HepG2 (cell line): ENCODE measurements around the gene PPP4R2. TPM values are rescaled to one million over a fixed set of nuclear protein-coding genes. Genes with fewer than 3 reads are reported as not detected.

Source experiments
- ATF7 ChIP-seq, 2 experiments: fragments of 450-650 bp in 1 of 2; sonication (generic) in 1 of 2; formaldehyde crosslinking in 1 of 2; IDR thresholded peaks; 2 replicates each; pipeline versions ENCODE4 v1.4.0 to v1.6.1; 2016 to 2020; ENCODE audit warnings: antibody characterized with exemption in 1 of 2, mild to moderate bottlenecking in 1 of 2, missing genetic modification reagents in 1 of 2
- ELK4 ChIP-seq: sonication (generic); formaldehyde crosslinking; IDR thresholded peaks from 2 replicates; pipeline ENCODE4 v1.9.0; 2021; ENCODE audit warnings: missing genetic modification reagents, borderline replicate concordance
- FIP1L1 ChIP-seq: fragments of 200-400 bp; formaldehyde crosslinking; IDR thresholded peaks from 2 replicates; pipeline ENCODE4 v1.6.1; 2018; ENCODE audit warnings: low read depth, mild to moderate bottlenecking, low read length, moderate library complexity, borderline replicate concordance; ENCODE audit not compliant: insufficient read depth
- GATAD1 ChIP-seq: IDR thresholded peaks from 2 replicates; pipeline ENCODE4 v1.6.1; 2016; ENCODE audit warnings: missing genetic modification reagents, missing compliant biosample characterization
- HIVEP1 ChIP-seq: sonication (generic); formaldehyde crosslinking; IDR thresholded peaks from 2 replicates; pipeline ENCODE4 v1.4.0; 2020; ENCODE audit warnings: mild to moderate bottlenecking, missing genetic modification reagents
- HNF4A ChIP-seq: sonication (generic); formaldehyde crosslinking; IDR thresholded peaks from 2 replicates; pipeline ENCODE4 v1.4.0; 2020; ENCODE audit warnings: missing genetic modification reagents
- HNF4G ChIP-seq, 2 experiments: sonication (generic) in 1 of 2; formaldehyde crosslinking in 1 of 2; IDR thresholded peaks; 2 replicates each; pipeline versions ENCODE4 v1.4.0 to v1.6.1; 2011 to 2020; ENCODE audit warnings: borderline replicate concordance in 2 of 2, low read depth in 2 of 2, mild to moderate bottlenecking in 2 of 2, low read length in 1 of 2, missing genetic modification reagents in 1 of 2, moderate library complexity in 1 of 2
- KLF16 ChIP-seq, 2 experiments: sonication (generic) in 1 of 2; formaldehyde crosslinking in 1 of 2; IDR thresholded peaks; 2 replicates each; pipeline versions ENCODE4 v1.6.1 to v1.8.0; 2016 to 2023; ENCODE audit warnings: missing genetic modification reagents in 2 of 2, missing compliant biosample characterization in 1 of 2
- KLF9 ChIP-seq: IDR thresholded peaks from 2 replicates; pipeline ENCODE4 v1.6.1; 2016; ENCODE audit warnings: low read depth
- MTF1 ChIP-seq: sonication (generic); formaldehyde crosslinking; IDR thresholded peaks from 2 replicates; pipeline ENCODE4 v1.5.0; 2020; ENCODE audit warnings: missing genetic modification reagents
- MYNN ChIP-seq: sonication (generic); formaldehyde crosslinking; IDR thresholded peaks from 2 replicates; pipeline ENCODE4 v1.4.0; 2020; ENCODE audit warnings: mild to moderate bottlenecking, low read depth, missing genetic modification reagents
- SETDB1 ChIP-seq: sonication (generic); formaldehyde crosslinking; IDR thresholded peaks from 2 replicates; pipeline ENCODE4 v1.5.1; 2020; ENCODE audit warnings: missing genetic modification reagents, mild to moderate bottlenecking, borderline replicate concordance
- U2AF2 ChIP-seq: fragments of 200-400 bp; formaldehyde crosslinking; IDR thresholded peaks from 2 replicates; pipeline ENCODE4 v1.6.1; 2017; ENCODE audit warnings: low read depth, mild to moderate bottlenecking, low read length
- USF2 ChIP-seq, 2 experiments: sonication (generic) in 1 of 2; formaldehyde crosslinking in 1 of 2; IDR thresholded peaks; 2 replicates each; pipeline versions ENCODE4 v1.5.1 to v1.6.1; 2011 to 2020; ENCODE audit warnings: borderline replicate concordance in 1 of 2, low read depth in 1 of 2, low read length in 1 of 2, mild to moderate bottlenecking in 1 of 2, missing genetic modification reagents in 1 of 2, moderate library complexity in 1 of 2
- ZMYM4 ChIP-seq: sonication (generic); formaldehyde crosslinking; IDR thresholded peaks from 2 replicates; pipeline ENCODE4 v1.8.1; 2023; ENCODE audit warnings: mild to moderate bottlenecking, missing genetic modification reagents
- ZNF296 ChIP-seq: sonication (generic); formaldehyde crosslinking; conservative IDR thresholded peaks from 2 replicates; pipeline ENCODE4 v1.5.0; 2020; ENCODE audit warnings: mild to moderate bottlenecking, missing genetic modification reagents
- ZNF326 ChIP-seq: sonication (generic); formaldehyde crosslinking; IDR thresholded peaks from 2 replicates; pipeline ENCODE4 v1.4.0; 2020; ENCODE audit warnings: missing genetic modification reagents, borderline replicate concordance
- ZNF503 ChIP-seq: sonication (generic); formaldehyde crosslinking; IDR thresholded peaks from 2 replicates; pipeline ENCODE4 v1.4.0; 2020; ENCODE audit warnings: missing genetic modification reagents
- ZNF547 ChIP-seq: sonication (generic); formaldehyde crosslinking; IDR thresholded peaks from 2 replicates; pipeline ENCODE4 v1.5.1; 2020; ENCODE audit warnings: mild to moderate bottlenecking, missing genetic modification reagents
- ZNF569 ChIP-seq: sonication (generic); formaldehyde crosslinking; IDR thresholded peaks from 2 replicates; pipeline ENCODE4 v1.5.0; 2020; ENCODE audit warnings: mild to moderate bottlenecking, missing genetic modification reagents, moderate library complexity, borderline replicate concordance
- polyA plus RNA-seq, 8 experiments: library from polyadenylated mRNA; depleted of rRNA in 3 of 8; stranded (reverse) in 7 of 8; unstranded in 1 of 8; fragments of >200 nt; fragmentation: Illumina TruSeq in 4 of 8; extraction: Trizol in 4 of 8; gene quantifications; 2 replicates each; pipeline versions ENCODE4 v1.2.1 to v1.2.3, GENCODE V29; 2011 to 2016; ENCODE audit warnings: low read depth in 4 of 8, missing spikeins in 1 of 8, mixed read lengths in 1 of 8; ENCODE audit not compliant: insufficient read depth in 1 of 8
- total RNA-seq, 5 experiments: library from RNA; depleted of rRNA; stranded (reverse); fragments of >200 nt; fragmentation: Illumina TruSeq; extraction: Trizol; gene quantifications; 2 replicates each; pipeline ENCODE4 v1.2.3, GENCODE V29; 2016; ENCODE audit warnings: low read depth in 1 of 5
- TF ChIP-seq, protein P1 (sequence below), 2 experiments: fragments of 450-650 bp in 1 of 2; sonication (generic) in 1 of 2; formaldehyde crosslinking; IDR thresholded peaks; 2 replicates each; pipeline versions ENCODE4 v1.5.0 to v1.8.0; 2020 to 2022; ENCODE audit warnings: mild to moderate bottlenecking in 1 of 2, missing genetic modification reagents in 1 of 2
- TF ChIP-seq, protein P2 (sequence below): sonication (generic); formaldehyde crosslinking; IDR thresholded peaks from 2 replicates; pipeline ENCODE4 v1.4.0; 2020; ENCODE audit warnings: missing genetic modification reagents; ENCODE audit errors: not compliant biosample characterization

Gene PPP4R2
- total and polyA plus RNA-seq, 2 of the 13 experiments (the other 11 are each of a cell fraction or from before 2014, with no cell fraction given) = 22.3 to 161 TPM

DNA sequence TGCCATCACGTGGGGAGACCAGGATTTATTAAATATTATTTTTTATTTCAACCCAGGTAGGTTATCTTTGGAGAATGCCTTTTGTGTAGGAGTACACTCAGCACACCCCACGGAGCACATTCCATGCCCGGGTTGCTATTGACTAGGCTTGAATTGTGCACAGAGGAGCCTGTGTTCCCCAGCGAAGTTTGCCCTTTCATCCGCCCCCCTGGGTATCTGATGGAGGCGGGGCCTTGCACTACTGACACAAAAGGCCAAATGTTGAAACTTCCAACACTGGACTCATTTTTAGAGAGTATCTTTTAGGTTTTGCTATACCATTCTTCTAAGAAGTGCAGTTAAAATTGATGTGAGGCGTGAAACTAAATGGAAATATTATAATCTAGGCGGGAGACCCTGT lies 39.3 kb upstream of the PPP4R2 start (continued):
- TF ChIP-seq MYNN (CRISPR knock-in tag) = no peak
- TF ChIP-seq ZNF547 (CRISPR knock-in tag) = no peak
- no peak for TF ChIP-seq GATAD1 (CRISPR knock-in tag)
- TF ChIP-seq ZNF503 = no peak
- peak; percentile 84 for TF ChIP-seq HNF4G (IDR thresholded peaks at IDR 0.05; ENCODE audit: borderline replicate concordance, low read depth, low read length)
- 0 out of 2 replicates have a peak, but pooled peaks have one; percentile 48 for TF ChIP-seq HNF4G (CRISPR knock-in tag; IDR thresholded peaks at IDR 0.05; ENCODE audit: borderline replicate concordance, low read depth)
- TF ChIP-seq KLF9 (CRISPR knock-in tag) = no peak
- TF ChIP-seq ELK4 (CRISPR knock-in tag) = no peak
- no peak for TF ChIP-seq ZNF569 (CRISPR knock-in tag)
- TF ChIP-seq, protein P1, sequence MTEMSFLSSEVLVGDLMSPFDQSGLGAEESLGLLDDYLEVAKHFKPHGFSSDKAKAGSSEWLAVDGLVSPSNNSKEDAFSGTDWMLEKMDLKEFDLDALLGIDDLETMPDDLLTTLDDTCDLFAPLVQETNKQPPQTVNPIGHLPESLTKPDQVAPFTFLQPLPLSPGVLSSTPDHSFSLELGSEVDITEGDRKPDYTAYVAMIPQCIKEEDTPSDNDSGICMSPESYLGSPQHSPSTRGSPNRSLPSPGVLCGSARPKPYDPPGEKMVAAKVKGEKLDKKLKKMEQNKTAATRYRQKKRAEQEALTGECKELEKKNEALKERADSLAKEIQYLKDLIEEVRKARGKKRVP (CRISPR knock-in tag; IDR thresholded peaks at IDR 0.05) = no peak
- TF ChIP-seq ZMYM4 (CRISPR knock-in tag) = peak; percentile 37; the same call in 1 of the 2 replicates
- no peak for TF ChIP-seq ZNF326
- TF ChIP-seq, protein P2, sequence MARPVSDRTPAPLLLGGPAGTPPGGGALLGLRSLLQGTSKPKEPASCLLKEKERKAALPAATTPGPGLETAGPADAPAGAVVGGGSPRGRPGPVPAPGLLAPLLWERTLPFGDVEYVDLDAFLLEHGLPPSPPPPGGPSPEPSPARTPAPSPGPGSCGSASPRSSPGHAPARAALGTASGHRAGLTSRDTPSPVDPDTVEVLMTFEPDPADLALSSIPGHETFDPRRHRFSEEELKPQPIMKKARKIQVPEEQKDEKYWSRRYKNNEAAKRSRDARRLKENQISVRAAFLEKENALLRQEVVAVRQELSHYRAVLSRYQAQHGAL (CRISPR knock-in tag) = no peak
- peak; percentile 89 for TF ChIP-seq HNF4A (CRISPR knock-in tag)
- no peak for TF ChIP-seq USF2 (IDR thresholded peaks at IDR 0.05; ENCODE audit: low read depth, low read length)
- no peak; the same call in 1 of the 2 replicates for TF ChIP-seq USF2 (CRISPR knock-in tag; IDR thresholded peaks at IDR 0.05; ENCODE audit: borderline replicate concordance)
- no peak for TF ChIP-seq KLF16 (CRISPR knock-in tag; IDR thresholded peaks at IDR 0.05)
- TF ChIP-seq FIP1L1 = no peak
- TF ChIP-seq ZNF296 = no peak
- no peak for TF ChIP-seq HIVEP1 (CRISPR knock-in tag)
- no peak for TF ChIP-seq MTF1
- TF ChIP-seq U2AF2 = no peak
- TF ChIP-seq SETDB1 = no peak
- no peak for TF ChIP-seq ATF7 (IDR thresholded peaks at IDR 0.05)
- no peak for TF ChIP-seq ATF7 (CRISPR knock-in tag; IDR thresholded peaks at IDR 0.05)
